ENCODE results near the gene HPS5. TPM values are rescaled to one million over a fixed set of nuclear protein-coding genes. Genes with fewer than 3 reads are reported as not detected.

HPS5 gene
- total and polyA plus RNA-seq, 2 of the 13 experiments (the other 11 are each of a cell fraction or from before 2014, with no cell fraction given): 6.6 to 25.5 TPM

DNA sequence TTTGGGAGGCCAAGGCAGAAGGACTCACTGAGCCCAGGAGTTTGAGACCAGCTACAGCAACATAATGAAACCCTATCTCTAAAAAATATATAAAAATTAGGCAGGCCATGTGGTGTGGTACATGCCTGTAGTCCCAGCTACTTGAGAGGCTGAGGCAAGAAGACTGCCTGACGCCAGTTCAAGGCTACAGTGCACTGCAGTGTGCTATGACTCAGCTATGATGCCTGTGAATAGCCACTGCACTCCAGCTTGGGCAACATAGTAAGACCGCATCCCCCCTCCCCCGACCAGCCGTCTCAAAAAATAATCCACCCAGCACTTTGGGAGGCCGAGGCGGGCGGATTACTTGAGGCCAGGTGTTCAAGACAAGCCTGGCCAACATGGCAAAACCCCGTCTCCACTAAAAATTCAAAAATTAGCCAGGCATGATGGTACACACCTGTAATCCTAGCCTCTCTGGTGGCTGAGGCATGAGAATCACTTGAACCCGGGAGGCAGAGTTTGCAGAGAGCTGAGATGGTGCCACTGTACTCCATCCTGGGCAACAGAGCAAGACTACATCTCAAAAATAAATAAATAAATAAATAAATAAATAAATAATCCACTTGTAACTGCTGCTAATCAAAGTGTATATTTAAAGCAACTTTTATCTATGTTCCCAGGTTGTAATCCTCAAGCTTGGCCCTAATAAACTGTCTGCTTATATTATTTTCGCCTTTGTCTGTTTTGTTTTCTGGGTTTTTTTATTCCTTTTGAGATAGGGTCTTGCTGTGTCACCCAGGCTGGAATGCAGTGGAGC, 7.8 kb downstream of the HPS5 start (continued):
- TF ChIP-seq, protein P1, sequence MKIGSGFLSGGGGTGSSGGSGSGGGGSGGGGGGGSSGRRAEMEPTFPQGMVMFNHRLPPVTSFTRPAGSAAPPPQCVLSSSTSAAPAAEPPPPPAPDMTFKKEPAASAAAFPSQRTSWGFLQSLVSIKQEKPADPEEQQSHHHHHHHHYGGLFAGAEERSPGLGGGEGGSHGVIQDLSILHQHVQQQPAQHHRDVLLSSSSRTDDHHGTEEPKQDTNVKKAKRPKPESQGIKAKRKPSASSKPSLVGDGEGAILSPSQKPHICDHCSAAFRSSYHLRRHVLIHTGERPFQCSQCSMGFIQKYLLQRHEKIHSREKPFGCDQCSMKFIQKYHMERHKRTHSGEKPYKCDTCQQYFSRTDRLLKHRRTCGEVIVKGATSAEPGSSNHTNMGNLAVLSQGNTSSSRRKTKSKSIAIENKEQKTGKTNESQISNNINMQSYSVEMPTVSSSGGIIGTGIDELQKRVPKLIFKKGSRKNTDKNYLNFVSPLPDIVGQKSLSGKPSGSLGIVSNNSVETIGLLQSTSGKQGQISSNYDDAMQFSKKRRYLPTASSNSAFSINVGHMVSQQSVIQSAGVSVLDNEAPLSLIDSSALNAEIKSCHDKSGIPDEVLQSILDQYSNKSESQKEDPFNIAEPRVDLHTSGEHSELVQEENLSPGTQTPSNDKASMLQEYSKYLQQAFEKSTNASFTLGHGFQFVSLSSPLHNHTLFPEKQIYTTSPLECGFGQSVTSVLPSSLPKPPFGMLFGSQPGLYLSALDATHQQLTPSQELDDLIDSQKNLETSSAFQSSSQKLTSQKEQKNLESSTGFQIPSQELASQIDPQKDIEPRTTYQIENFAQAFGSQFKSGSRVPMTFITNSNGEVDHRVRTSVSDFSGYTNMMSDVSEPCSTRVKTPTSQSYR (CRISPR knock-in tag; IDR thresholded peaks at IDR 0.05; ENCODE audit: borderline replicate concordance): peak; percentile 44; the same call in 1 of the 2 replicates

DNA sequence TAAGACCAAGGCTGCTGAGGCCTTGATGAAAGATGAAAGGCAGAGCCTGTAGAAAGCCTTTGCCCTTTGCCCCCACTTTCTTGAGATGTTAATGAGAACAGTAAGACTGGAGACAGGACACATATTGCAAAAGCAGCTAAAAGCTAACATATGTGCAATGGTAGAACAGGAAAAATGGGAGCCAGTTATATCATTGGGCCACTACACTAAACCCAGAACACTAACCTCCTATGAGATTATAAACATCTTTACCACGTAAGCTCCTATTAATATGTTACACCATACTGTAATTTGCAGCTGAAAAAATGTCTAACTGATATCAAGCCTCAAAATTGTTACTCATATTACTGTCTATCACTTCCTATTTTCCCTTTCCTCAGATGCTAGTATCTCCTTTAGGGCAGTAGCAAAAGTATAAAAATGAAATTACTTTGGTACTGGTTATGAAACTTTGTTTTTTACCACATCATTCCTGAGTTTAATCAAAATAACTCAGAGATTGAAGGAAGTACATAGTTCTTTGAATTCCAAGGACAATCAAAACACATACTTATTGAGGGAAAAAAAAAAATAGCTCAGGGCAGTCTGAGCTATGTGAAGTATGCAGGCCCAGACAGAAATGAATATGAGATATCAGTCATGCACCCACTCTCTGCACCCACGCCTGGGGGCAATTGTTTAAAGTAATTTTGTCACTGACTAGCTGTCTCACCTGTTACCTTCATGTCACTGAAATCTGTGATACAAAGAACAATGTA, 9.1 kb downstream of the HPS5 start:
- Histone ChIP-seq H3K36me3 (replicated peaks in 1 of 2; ENCODE audit: control insufficient read depth in 1 of 2, insufficient read depth in 2 of 2, low read length in 2 of 2) (peaks cover 3 to 31% of the 10 kb centered on the region in 2 experiments; a peak in 4 of 5 replicates), H2AFZ (ENCODE audit: low read length) (no peak overlapping the region), H3K27ac (ENCODE audit: extremely low read length, insufficient read depth, low read length) (no peak overlapping the region), H3K27me3 (ENCODE audit: control insufficient read depth in 1 of 2, insufficient read depth in 2 of 2, low read length in 2 of 2) (no peaks in the 10 kb centered on the region), H3K4me2 (ENCODE audit: low read depth, low read length) (no peak overlapping the region), H3K4me1 (ENCODE audit: insufficient read depth, low read length) (peaks cover 10% of the 10 kb centered on the region), H3K79me2 (ENCODE audit: insufficient read depth, low read length) (peaks cover 12% of the 10 kb centered on the region), H3K9ac (ENCODE audit: insufficient read depth, low read depth, low read length) (no peak overlapping the region), H3K4me3 (replicated peaks in 1 of 3; ENCODE audit: insufficient read depth in 1 of 3, low read depth in 2 of 3, low read length in 3 of 3) (no peak overlapping the region), H4K20me1 (ENCODE audit: insufficient read depth, low read length) (no peaks in the 10 kb centered on the region), H3K9me3 (ENCODE audit: low read length) (no peaks in the 10 kb centered on the region)
- WGBS (ENCODE audit: low lambda C conversion rate): 100% methylated on average over 2 of the region's 2 CpGs
- BruUV-seq (replicated peaks): no TSS peak
- ChIA-PET CTCF (ENCODE audit: low intra/inter-chr PET ratio, low total read pairs) (no interaction called here), POLR2A (interaction anchor here (1.6 kb wide), 1 partner anchor 9 kb away, joined by 5 read pairs; the partner anchor contains the start of gene HPS5)
- DNase-seq (ENCODE audit: low spot score): no peak
- in situ Hi-C loops (cut with HindIII; ENCODE audit: extremely low pct_ligation_motif_present, low pct_unique_long_range_greater_than_20kb) (no loop called here), intact Hi-C loops (cut with micrococcal nuclease; ENCODE audit: unreplicated experiment) (no loop called here)
- TF ChIP-seq ZNF510 (CRISPR knock-in tag; IDR thresholded peaks at IDR 0.05; ENCODE audit: low read depth) (no peak), MAF1 (CRISPR knock-in tag; IDR thresholded peaks at IDR 0.05; ENCODE audit: borderline replicate concordance) (no peak), ZNF317 (CRISPR knock-in tag; IDR thresholded peaks at IDR 0.05) (no peak), SAP130 (CRISPR knock-in tag; IDR thresholded peaks at IDR 0.05; ENCODE audit: low read depth) (no peak), ZSCAN31 (CRISPR knock-in tag; IDR thresholded peaks at IDR 0.05; ENCODE audit: low read depth) (no peak), GATAD2A (CRISPR knock-in tag; IDR thresholded peaks at IDR 0.05) (no peak), SOX13 (IDR thresholded peaks at IDR 0.05) (no peak), SOX13 (CRISPR knock-in tag; conservative IDR thresholded peaks at IDR 0.05 in 1 of 2, IDR thresholded peaks at IDR 0.05 in 1 of 2) (no peak), ZNF772 (CRISPR knock-in tag; IDR thresholded peaks at IDR 0.05) (no peak)
- TF ChIP-seq, protein P2, sequence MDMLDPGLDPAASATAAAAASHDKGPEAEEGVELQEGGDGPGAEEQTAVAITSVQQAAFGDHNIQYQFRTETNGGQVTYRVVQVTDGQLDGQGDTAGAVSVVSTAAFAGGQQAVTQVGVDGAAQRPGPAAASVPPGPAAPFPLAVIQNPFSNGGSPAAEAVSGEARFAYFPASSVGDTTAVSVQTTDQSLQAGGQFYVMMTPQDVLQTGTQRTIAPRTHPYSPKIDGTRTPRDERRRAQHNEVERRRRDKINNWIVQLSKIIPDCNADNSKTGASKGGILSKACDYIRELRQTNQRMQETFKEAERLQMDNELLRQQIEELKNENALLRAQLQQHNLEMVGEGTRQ (IDR thresholded peaks at IDR 0.05; ENCODE audit: low read depth, low read length): no peak
- TF ChIP-seq, protein P2 (CRISPR knock-in tag; IDR thresholded peaks at IDR 0.05; ENCODE audit: borderline replicate concordance): no peak
- TF ChIP-seq, protein P3, sequence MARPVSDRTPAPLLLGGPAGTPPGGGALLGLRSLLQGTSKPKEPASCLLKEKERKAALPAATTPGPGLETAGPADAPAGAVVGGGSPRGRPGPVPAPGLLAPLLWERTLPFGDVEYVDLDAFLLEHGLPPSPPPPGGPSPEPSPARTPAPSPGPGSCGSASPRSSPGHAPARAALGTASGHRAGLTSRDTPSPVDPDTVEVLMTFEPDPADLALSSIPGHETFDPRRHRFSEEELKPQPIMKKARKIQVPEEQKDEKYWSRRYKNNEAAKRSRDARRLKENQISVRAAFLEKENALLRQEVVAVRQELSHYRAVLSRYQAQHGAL (CRISPR knock-in tag; IDR thresholded peaks at IDR 0.05; ENCODE audit: not compliant biosample characterization): no peak
- FAIRE-seq: no peak
- no peak for ATAC-seq
